Right cardiac atrium (tissue), 5 donors: Measurements from ENCODE around the gene ARHGAP42. TPM values are rescaled to one million over a fixed set of nuclear protein-coding genes. Genes with fewer than 3 reads are reported as not detected.

Experiments used
- ATAC-seq, 2 donors: fragments of 200-7000 bp; cut with Tn5 transposase; one replicate each; pipeline versions ENCODE4 v1.8.0 to v1.9.1; 2020; ENCODE audit warnings: moderate library complexity in 2 of 2, mild to moderate bottlenecking in 1 of 2
- DNase-seq, 3 donors: peaks; one replicate each; pipeline ENCODE4 v3.0.0-alpha.2; 2020
- H3K27ac ChIP-seq: one replicate; pipeline ENCODE4 v1.5.1; 2013; ENCODE audit warnings: mild to moderate bottlenecking, low read length, control low read depth, moderate library complexity
- H3K27me3 ChIP-seq: one replicate; pipeline ENCODE4 v1.6.1; 2013; ENCODE audit not compliant: control insufficient read depth, insufficient read depth
- H3K4me1 ChIP-seq: one replicate; pipeline ENCODE4 v1.6.1; 2013; ENCODE audit warnings: low read length; ENCODE audit not compliant: control insufficient read depth, insufficient read depth
- H3K4me3 ChIP-seq: one replicate; pipeline ENCODE4 v1.5.1; 2013; ENCODE audit warnings: low read length, control low read depth
- H3K9me3 ChIP-seq: one replicate; pipeline ENCODE4 v1.6.1; 2013; ENCODE audit warnings: low read length; ENCODE audit not compliant: control insufficient read depth
- WGBS: extraction: QIAGEN DNeasy Blood & Tissue Kit; methylation state at CpG from one replicate; pipeline ENCODE4 v1.1.7; 2013; 5-methylcytosine and 5-hydroxymethylcytosine counted together
- intact Hi-C, 4 donors: fragments of 100-400 bp; cut with DNase I; formaldehyde crosslinking; loops; one replicate each; pipeline versions ENCODE4 v1.11.0 to v1.14.0; 2022 to 2023
- polyA plus RNA-seq: library from polyadenylated mRNA; stranded (reverse); fragments of 200-250 nt; gene quantifications from one replicate; pipeline ENCODE4 v1.2.3, GENCODE V29; 2013
- total RNA-seq, 4 donors: library from RNA; stranded (reverse); fragmentation: NEBNext Ultra II Directional; extraction: Animal tissue kit (Norgen Biotek cat#: 25700); gene quantifications; one replicate each; pipeline ENCODE4 v1.2.1, GENCODE V29; 2021
- donor health status: healthy with polysubstance abuse.
- donor health status: DM: no; HTN: yes; CAD: no.
- donor health status: DM: no; HTN: no; CAD: no.
- donor health status: DM: no; HTN: yes; CAD: no; lungs with severe emphysema.
- donor health status: DM: yes; HTN: yes; CAD: no.

ARHGAP42 gene
- total and polyA plus RNA-seq, 5 donors, result 4.5 to 8.6 (median 6.6) TPM

- WGBS, result 86% methylated on average over 7 of the region's 7 CpGs
Measured at GRCh38 chr11:100680070-100680469, 7.0 kb upstream of the ARHGAP42 start.

GRCh38 chr11:100681064-100681502, 6.0 kb upstream of the ARHGAP42 start:
- no peaks in the 10 kb centered on the region for H3K9me3 ChIP-seq
- intact Hi-C loops, result loop anchor here in 2 of 4 donors (5.0 to 10.0 kb wide), 2 partner anchors 96 to 181 kb away; no protein-coding TSS in a partner anchor
- no peak overlapping the region for H3K27ac ChIP-seq
- WGBS, result 49% methylated on average over 8 of the region's 8 CpGs
- no peak overlapping the region for H3K4me3 ChIP-seq
- no peaks in the 10 kb centered on the region for H3K27me3 ChIP-seq
- DNase-seq (peak; percentile 49 to 73 (median 65)), ATAC-seq (peak; percentile 54 to 70)
- peaks cover 2% of the 10 kb centered on the region for H3K4me1 ChIP-seq

More at GRCh38 chr11:100680070-100680469, 7.0 kb upstream of the ARHGAP42 start:
- no peaks in the 10 kb centered on the region for H3K9me3 ChIP-seq
- ATAC-seq (no peak), DNase-seq (no peak)
- no peak overlapping the region for H3K27ac ChIP-seq
- no peaks in the 10 kb centered on the region for H3K27me3 ChIP-seq
- no peak overlapping the region for H3K4me3 ChIP-seq
- intact Hi-C loops, result loop anchor here in 2 of 4 donors (5.0 to 10.0 kb wide), 2 partner anchors 95 to 182 kb away; no protein-coding TSS in a partner anchor
- H3K4me1 ChIP-seq, result peaks cover 2% of the 10 kb centered on the region

- Histone ChIP-seq H3K27ac (no peak overlapping the region), H3K4me3 (no peak overlapping the region), H3K9me3 (no peaks in the 10 kb centered on the region), H3K4me1 (peaks cover 2% of the 10 kb centered on the region), H3K27me3 (no peaks in the 10 kb centered on the region)
- no peak for DNase-seq
- intact Hi-C loops, result loop anchor here (2.0 to 10.0 kb wide), 4 partner anchors 98 to 180 kb away; no protein-coding TSS in a partner anchor
- no peak for ATAC-seq
- 75% methylated on average over 2 of the region's 2 CpGs for WGBS
Measured at GRCh38 chr11:100682247-100682969, 4.7 kb upstream of the ARHGAP42 start.

GRCh38 chr11:100683126-100683525, 4.0 kb upstream of the ARHGAP42 start:
- Histone ChIP-seq H3K4me1 (peaks cover 2% of the 10 kb centered on the region), H3K4me3 (no peak overlapping the region), H3K27me3 (no peaks in the 10 kb centered on the region), H3K27ac (peak overlapping the region; percentile 18), H3K9me3 (no peaks in the 10 kb centered on the region)
- DNase-seq (no peak), ATAC-seq (no peak)
- intact Hi-C loops, result loop anchor here (2.0 to 10.0 kb wide), 4 partner anchors 98 to 179 kb away; no protein-coding TSS in a partner anchor
- WGBS, result 62% methylated on average over 3 of the region's 3 CpGs

DNA sequence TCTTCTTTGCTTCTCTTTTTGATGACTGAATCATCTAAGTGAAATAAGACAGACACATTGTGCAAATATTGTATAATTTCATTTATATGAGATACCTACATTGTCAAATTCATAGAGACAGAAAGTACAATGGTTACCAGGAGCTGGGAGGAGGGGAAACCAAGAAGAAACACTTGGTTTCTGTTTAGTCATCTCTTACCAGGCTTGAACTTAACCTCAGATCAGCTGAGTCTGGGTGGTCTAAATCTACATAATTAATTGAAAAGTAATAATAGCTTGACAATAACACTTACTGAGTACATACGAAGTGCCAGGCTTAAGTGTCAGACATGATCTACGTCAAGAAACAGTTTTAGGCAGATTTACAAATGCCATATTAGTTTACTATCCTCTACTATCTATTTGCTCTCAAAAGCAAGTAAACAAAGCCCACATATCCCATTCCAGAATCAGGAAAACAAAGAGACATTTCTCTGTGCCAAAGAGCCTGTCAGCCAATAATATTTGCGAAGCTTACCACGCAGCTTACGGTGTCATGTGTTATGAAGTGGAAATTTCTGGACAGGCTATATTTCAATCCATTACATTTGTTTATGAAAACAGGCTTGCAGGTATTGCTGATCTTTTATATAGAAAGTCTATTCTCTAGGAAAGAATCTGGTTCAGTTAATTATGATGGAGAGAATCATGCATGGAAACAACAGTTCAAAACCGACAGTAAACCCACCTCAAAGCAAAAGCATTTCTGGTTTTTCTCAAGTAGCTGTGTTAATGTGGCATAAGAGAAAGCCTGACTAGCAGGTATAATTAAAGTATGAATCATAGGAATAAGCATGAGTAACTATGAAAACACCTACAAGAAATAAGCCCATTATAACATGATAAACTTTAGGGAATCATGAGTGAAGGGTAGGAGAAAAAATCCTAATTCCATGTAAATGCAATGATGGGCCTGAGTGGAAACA, 2.7 kb upstream of the ARHGAP42 start:
- Histone ChIP-seq H3K27me3 (no peaks in the 10 kb centered on the region), H3K27ac (no peak overlapping the region)
- 52% methylated on average over 6 of the region's 6 CpGs for WGBS

GRCh38 chr11:100686476-100687053, 523 bp upstream of the ARHGAP42 start:
- WGBS, result 38% methylated on average over 14 of the region's 14 CpGs
- intact Hi-C loops, result loop anchor here in 3 of 4 donors (5.0 to 10.0 kb wide), 3 partner anchors 102 to 241 kb away; no protein-coding TSS in a partner anchor
- no peak for DNase-seq
- Histone ChIP-seq H3K4me3 (peak overlapping the region; percentile 78), H3K27ac (peak overlapping the region; percentile 50), H3K9me3 (no peaks in the 10 kb centered on the region), H3K27me3 (no peaks in the 10 kb centered on the region), H3K4me1 (peaks cover 2% of the 10 kb centered on the region)
- no peak for ATAC-seq

More for the DNA sequence above, 2.7 kb upstream of the ARHGAP42 start:
- peaks cover 2% of the 10 kb centered on the region for H3K4me1 ChIP-seq
- no peak for DNase-seq
- ATAC-seq, result no peak
- H3K4me3 ChIP-seq, result no peak overlapping the region
- no peaks in the 10 kb centered on the region for H3K9me3 ChIP-seq
- intact Hi-C loops, result loop anchor here (5.0 to 10.0 kb wide), 4 partner anchors 100 to 243 kb away; no protein-coding TSS in a partner anchor

- Histone ChIP-seq H3K9me3 (no peaks in the 10 kb centered on the region), H3K27ac (peak overlapping the region; percentile 70), H3K27me3 (no peaks in the 10 kb centered on the region), H3K4me1 (peaks cover 2% of the 10 kb centered on the region), H3K4me3 (peak overlapping the region; percentile 78)
- ATAC-seq (peak; percentile 76 to 80), DNase-seq (peak in 2 of 3 donors; percentile 59 to 69)
- intact Hi-C loops, result loop anchor here in 3 of 4 donors (5.0 to 10.0 kb wide), 3 partner anchors 103 to 239 kb away; no protein-coding TSS in a partner anchor
- WGBS, result under 1% methylated on average over 24 of the region's 24 CpGs
Measured at GRCh38 chr11:100687630-100688395, 725 bp downstream of the ARHGAP42 start.

DNA sequence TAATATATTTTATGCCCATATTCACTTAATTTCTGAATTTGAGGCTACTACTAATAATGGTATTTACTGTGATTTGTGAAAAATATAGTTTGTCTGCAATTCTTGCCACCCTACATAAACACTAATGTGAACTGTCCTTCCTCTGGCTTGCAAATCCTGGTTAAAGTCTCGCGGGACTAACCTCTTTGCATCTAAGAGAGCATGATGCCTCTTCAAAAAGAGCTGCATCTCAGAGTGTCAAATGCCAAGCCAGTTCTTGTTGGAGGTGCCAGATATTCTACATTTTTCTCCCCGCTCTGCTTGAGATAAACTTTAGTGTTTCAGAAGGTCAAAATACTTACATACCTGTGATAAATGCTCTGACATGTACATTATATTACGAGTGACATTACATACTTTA, 2.1 kb downstream of the ARHGAP42 start:
- H3K27me3 ChIP-seq, result no peaks in the 10 kb centered on the region
- H3K27ac ChIP-seq, result no peak overlapping the region
- H3K9me3 ChIP-seq, result no peaks in the 10 kb centered on the region
- WGBS, result 48% methylated on average over 4 of the region's 4 CpGs
- DNase-seq, result no peak
- H3K4me3 ChIP-seq, result peak overlapping the region; percentile 78
- no peak for ATAC-seq
- no peaks in the 10 kb centered on the region for H3K4me1 ChIP-seq
- intact Hi-C loops, result loop anchor here in 3 of 4 donors (5.0 to 10.0 kb wide), 3 partner anchors 104 to 238 kb away; no protein-coding TSS in a partner anchor

- intact Hi-C loops, result no loop called here
- Histone ChIP-seq H3K27ac (no peak overlapping the region), H3K4me3 (no peak overlapping the region), H3K4me1 (no peaks in the 10 kb centered on the region), H3K27me3 (no peaks in the 10 kb centered on the region), H3K9me3 (no peaks in the 10 kb centered on the region)
- ATAC-seq (no peak), DNase-seq (no peak)
- 68% methylated on average over 1 of the region's 1 CpG for WGBS
Measured at GRCh38 chr11:100691896-100692653, 5.0 kb downstream of the ARHGAP42 start.
